Measurements from ENCODE around the gene HCAR2.

The HCAR2 gene

GRCh38 chr12:122656298-122656697 lies 46.9 kb downstream of the HCAR2 start:
- no peak for TF ChIP-seq SIN3A (IDR thresholded peaks at IDR 0.05; ENCODE audit: borderline replicate concordance, insufficient read depth, low read length)
- TF ChIP-seq TAF1 (IDR thresholded peaks at IDR 0.05; ENCODE audit: borderline replicate concordance, insufficient read depth, low read length): no peak
- TF ChIP-seq POLR2AphosphoS5 (IDR thresholded peaks at IDR 0.05; ENCODE audit: low read depth, low read length): no peak
- no peak for TF ChIP-seq REST (IDR thresholded peaks at IDR 0.05; ENCODE audit: insufficient read depth in 1 of 2, low read depth in 2 of 2, low read length in 2 of 2)
- no peak for TF ChIP-seq FOXP2 (optimal IDR thresholded peaks at IDR 0.05; ENCODE audit: borderline replicate concordance, extremely low read depth, extremely low read length, insufficient read depth)

- TF ChIP-seq FOXP2 (optimal IDR thresholded peaks at IDR 0.05; ENCODE audit: borderline replicate concordance, extremely low read depth, extremely low read length, insufficient read depth) (no peak), POLR2AphosphoS5 (IDR thresholded peaks at IDR 0.05; ENCODE audit: low read depth, low read length) (no peak), TAF1 (IDR thresholded peaks at IDR 0.05; ENCODE audit: borderline replicate concordance, insufficient read depth, low read length) (no peak), SIN3A (IDR thresholded peaks at IDR 0.05; ENCODE audit: borderline replicate concordance, insufficient read depth, low read length) (no peak), REST (IDR thresholded peaks at IDR 0.05; ENCODE audit: insufficient read depth in 1 of 2, low read depth in 2 of 2, low read length in 2 of 2) (no peak)
Observed at GRCh38 chr12:122651520-122652224, 51.5 kb downstream of the HCAR2 start.
